HG03575 (cell line): ENCODE measurements around the gene SPIRE1.
"Not testable (repeated sequence)": the region's sequence is repeated elsewhere in the genome, so short reads cannot be mapped to it uniquely, and the experiment has no call there.

Source experiments
- ATAC-seq: cut with Tn5 transposase; IDR thresholded peaks from one replicate; pipeline ENCODE4 v1.9.1; 2021; ENCODE audit not compliant: unreplicated experiment, insufficient number of reproducible peaks, low FRiP score; ENCODE audit errors: extremely low read depth

Gene SPIRE1

DNA sequence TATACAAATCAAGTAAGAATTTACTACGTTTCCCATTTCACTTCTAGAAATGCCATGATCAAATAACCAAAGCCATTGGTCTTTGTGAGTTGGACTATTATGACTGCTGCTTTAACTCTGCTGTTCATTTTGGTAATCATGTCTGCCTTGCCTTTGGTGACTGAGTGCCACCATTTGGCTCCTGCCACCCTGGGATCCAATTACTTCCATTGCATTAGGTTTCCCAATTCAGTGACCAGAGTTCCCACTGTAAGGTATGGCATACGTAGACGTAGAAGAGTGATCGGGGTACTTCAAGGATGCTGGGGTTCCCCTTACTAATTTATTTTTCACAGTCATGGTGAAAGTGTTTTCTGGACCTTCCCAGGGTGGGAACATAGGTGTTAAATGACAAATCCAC lies 90.1 kb downstream of the SPIRE1 start:
- no peak for ATAC-seq

- ATAC-seq = no peak
Measured at GRCh38 chr18:12564861-12565260, 93.0 kb downstream of the SPIRE1 start.

DNA sequence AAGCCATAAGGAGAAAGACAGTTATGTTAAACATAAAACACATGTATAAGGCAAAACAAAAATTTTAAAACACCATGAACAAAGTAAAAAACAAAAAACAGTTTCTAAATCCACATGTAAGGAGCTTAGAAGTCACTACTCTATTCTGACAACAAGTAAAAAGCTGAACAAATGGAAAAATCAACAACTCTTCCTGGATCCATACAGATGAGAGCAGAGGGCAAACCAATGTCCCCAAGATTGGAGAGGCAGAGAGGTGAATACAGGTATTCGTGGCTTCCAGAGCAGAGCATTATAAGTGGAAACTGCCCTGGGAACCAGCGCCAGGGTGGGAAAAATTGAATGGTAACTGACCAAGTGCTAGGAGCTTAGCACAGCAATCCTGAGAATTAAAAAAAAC lies 93.5 kb downstream of the SPIRE1 start:
- ATAC-seq = no peak

DNA sequence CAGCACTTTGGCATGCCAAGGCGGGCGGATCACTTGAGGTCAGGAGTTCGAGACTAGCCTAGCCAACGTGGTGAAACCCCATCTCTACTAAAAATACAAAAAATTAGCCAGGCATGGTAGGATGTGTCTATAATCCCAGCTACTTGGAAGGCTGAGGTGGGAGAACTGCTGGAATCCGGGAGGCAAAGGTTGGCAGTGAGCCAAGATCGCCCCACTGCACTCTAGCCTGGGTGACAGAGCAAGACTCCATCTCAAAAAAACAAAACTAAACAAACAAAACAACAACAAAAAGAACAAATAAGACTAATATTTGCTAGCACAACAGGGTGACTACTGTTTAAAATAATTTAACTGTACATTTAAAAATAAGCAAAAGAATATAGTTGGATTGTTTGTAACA lies 97.3 kb downstream of the SPIRE1 start:
- not testable (repeated sequence) for ATAC-seq

- no peak for ATAC-seq
Measured at GRCh38 chr18:12559319-12559718, 98.6 kb downstream of the SPIRE1 start.

- no peak for ATAC-seq
Measured at GRCh38 chr18:12556946-12557806, 100.7 kb downstream of the SPIRE1 start.

DNA sequence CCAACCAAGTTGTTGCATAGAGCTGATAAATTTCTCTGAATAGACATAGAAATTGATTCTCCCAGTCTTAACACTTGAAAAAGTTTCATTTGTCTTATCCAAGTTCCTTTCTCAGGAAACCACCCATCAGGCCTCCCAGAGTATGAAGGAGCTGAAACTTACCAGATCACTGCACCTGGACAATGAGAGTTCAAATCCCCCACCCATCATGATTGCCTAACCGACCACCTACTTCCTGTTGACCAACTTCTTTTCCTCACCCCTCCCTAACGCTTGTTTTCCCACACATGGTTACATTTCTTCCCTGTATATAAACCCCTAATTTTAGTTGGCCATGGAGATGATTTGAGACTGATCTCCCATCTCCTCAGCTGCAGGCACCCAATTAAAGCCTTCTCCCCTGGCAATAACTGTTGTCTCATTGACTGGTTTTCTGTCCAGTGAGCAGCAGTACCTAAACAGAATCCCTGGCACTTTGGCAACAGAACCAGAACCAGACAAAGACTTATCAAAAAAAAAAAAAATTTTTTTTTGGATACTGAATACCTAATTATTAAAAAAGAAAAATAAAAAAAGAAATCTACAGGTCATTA lies 103.0 kb downstream of the SPIRE1 start:
- no peak for ATAC-seq

DNA sequence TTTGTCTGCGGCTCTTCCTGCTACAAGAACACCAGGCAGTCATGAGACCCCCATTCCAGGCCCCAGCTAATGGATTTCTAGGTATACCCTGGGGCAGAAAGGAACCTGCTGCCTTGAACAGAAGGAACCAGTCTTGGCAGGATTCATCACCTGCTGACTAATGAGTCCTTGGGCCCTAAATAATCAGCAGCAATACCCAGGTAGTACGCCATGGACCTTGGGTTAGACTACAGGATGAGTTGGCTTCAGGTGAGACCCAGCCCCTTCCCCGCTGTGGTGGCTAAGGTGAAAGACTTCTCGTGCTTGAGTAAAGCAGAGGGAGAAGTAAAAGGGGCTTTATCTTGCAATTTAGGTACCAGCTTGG lies 105.0 kb downstream of the SPIRE1 start:
- ATAC-seq = no peak

- ATAC-seq = not testable (repeated sequence)
Measured at GRCh38 chr18:12551943-12552878, 105.7 kb downstream of the SPIRE1 start.

DNA sequence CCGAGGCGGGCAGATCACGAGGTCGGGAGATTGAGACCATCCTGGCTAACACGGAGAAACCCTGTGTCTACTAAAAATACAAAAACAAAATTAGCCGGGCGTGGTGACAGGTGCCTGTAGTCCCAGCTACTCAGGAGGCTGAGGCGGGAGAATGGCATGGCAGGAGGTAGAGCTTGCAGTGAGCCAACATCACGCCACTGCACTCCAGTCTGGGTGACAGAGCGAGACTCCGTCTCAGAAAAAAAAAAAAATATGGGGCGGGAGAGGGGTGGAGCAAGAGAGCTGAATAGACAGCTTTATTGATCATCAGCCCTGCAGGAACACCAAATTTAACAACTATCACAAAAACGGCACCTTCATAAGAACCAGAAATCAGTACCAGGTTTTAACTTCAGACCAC lies 106.4 kb downstream of the SPIRE1 start:
- not testable (repeated sequence) for ATAC-seq

GRCh38 chr18:12543697-12544096 lies 114.2 kb downstream of the SPIRE1 start:
- ATAC-seq = no peak

GRCh38 chr18:12540751-12541150 lies 117.2 kb downstream of the SPIRE1 start:
- ATAC-seq = no peak

- ATAC-seq = not testable (repeated sequence)
Measured at GRCh38 chr18:12539158-12539557, 118.7 kb downstream of the SPIRE1 start.

- ATAC-seq = no peak
Measured at GRCh38 chr18:12534820-12535219, 123.1 kb downstream of the SPIRE1 start.

GRCh38 chr18:12532661-12533060 lies 125.2 kb downstream of the SPIRE1 start:
- no peak for ATAC-seq

- ATAC-seq = no peak
Measured at GRCh38 chr18:12531749-12532148, 126.2 kb downstream of the SPIRE1 start.

DNA sequence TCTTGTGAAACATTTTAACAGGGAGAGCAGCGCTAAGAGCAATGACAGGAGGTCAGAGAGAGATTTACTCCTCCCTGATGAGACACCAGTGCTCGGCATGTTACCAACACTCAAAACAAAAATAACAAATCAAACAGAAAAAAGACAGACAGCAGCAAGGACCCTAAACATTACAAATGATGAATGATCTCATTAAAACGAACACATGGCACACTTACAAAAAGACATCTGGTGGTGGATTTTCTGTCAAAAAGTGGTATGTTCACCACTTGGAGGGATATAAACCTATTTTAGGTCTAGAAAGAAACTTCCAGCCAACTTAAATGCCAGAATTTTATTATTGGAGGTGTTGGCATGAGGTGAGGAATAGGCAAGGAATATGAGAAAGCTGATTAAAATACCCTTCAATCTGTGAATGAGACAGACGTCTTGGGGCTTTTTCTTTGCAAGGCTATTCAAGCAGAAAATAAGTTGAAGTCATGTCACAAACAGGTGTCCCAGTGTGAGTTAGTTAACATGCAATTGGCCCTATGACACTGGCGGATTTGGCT lies 137.4 kb downstream of the SPIRE1 start:
- ATAC-seq = no peak

- no peak for ATAC-seq
Measured at GRCh38 chr18:12518832-12519531, 138.9 kb downstream of the SPIRE1 start.

DNA sequence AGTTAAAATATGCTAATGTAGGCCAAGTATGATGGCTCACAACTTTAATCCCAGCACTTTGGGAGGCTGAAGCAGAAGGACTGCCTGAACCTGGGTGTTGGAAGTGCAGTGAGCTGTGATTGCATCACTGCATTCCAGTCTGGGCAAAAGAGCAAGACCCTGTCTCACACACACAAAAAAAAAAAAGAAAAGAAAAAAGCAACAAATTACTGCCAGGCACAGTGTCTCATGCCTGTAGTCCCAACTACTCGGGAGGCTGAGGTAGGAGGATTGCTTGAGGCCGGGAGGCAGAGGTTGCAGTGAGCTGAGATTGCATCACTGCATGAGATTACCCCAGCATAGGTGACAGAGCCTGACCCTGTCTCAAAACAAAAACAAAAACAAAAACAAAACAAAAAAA lies 139.6 kb downstream of the SPIRE1 start:
- no peak for ATAC-seq
